ENCODE measurements around the gene ADNP2.

DNA sequence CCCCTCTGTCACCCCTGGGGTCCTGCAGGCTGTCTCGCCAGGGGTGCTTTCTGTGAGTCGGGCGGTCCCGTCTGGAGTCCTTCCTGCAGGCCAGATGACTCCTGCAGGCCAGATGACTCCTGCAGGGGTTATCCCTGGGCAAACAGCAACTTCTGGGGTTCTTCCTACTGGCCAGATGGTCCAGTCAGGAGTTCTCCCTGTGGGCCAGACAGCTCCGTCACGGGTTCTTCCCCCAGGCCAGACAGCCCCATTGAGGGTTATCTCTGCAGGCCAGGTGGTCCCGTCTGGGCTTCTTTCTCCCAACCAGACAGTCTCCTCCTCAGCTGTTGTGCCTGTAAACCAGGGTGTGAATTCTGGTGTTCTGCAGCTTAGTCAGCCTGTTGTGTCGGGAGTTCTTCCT lies 27.6 kb downstream of the ADNP2 start:
- TF ChIP-seq, protein P1, sequence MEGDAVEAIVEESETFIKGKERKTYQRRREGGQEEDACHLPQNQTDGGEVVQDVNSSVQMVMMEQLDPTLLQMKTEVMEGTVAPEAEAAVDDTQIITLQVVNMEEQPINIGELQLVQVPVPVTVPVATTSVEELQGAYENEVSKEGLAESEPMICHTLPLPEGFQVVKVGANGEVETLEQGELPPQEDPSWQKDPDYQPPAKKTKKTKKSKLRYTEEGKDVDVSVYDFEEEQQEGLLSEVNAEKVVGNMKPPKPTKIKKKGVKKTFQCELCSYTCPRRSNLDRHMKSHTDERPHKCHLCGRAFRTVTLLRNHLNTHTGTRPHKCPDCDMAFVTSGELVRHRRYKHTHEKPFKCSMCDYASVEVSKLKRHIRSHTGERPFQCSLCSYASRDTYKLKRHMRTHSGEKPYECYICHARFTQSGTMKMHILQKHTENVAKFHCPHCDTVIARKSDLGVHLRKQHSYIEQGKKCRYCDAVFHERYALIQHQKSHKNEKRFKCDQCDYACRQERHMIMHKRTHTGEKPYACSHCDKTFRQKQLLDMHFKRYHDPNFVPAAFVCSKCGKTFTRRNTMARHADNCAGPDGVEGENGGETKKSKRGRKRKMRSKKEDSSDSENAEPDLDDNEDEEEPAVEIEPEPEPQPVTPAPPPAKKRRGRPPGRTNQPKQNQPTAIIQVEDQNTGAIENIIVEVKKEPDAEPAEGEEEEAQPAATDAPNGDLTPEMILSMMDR (IDR thresholded peaks at IDR 0.05), result no peak
- TF ChIP-seq POLR2A (IDR thresholded peaks at IDR 0.05) (no peak), EP300 (IDR thresholded peaks at IDR 0.05) (no peak)

Measured in tibial nerve (tissue), 4 donors.